Upper lobe of left lung (tissue), 6 donors: ENCODE results near the gene MST1R. TPM values are rescaled to one million over a fixed set of nuclear protein-coding genes. Genes with fewer than 3 reads are reported as not detected.
A peak's percentile ranks its signal among the peaks of the same experiment; 100 is the strongest.
"Not testable (repeated sequence)": the region's sequence is repeated elsewhere in the genome, so short reads cannot be mapped to it uniquely, and the experiment has no call there.

ENCODE experiments used
- ATAC-seq, 2 donors: fragments of 200-7000 bp; cut with Tn5 transposase; one replicate each; pipeline ENCODE4 v1.9.1; 2022; ENCODE audit warnings: mild to moderate bottlenecking in 2 of 2, moderate library complexity in 2 of 2; ENCODE audit not compliant: low FRiP score in 2 of 2
- DNase-seq, 2 donors: peaks; one replicate each; pipeline ENCODE4 v3.0.0-alpha.2; 2019 to 2020
- H3K27ac ChIP-seq, 4 donors: fragments of 200-600 bp; sonication (generic); one replicate each; pipeline ENCODE4 v1.5.1; 2016 to 2019
- H3K27me3 ChIP-seq, 4 donors: fragments of 200-600 bp; sonication (generic); one replicate each; pipeline ENCODE4 v1.5.1; 2017 to 2019
- H3K36me3 ChIP-seq, 4 donors: fragments of 200-600 bp; sonication (generic); one replicate each; pipeline ENCODE4 v1.5.1; 2016 to 2019
- H3K4me1 ChIP-seq, 4 donors: fragments of 200-600 bp; sonication (generic); one replicate each; pipeline ENCODE4 v1.5.1; 2018 to 2019
- H3K4me3 ChIP-seq, 4 donors: fragments of 200-600 bp; sonication (generic); one replicate each; pipeline ENCODE4 v1.5.1; 2017 to 2019; ENCODE audit warnings: mild to moderate bottlenecking in 2 of 4, moderate library complexity in 1 of 4
- H3K9me3 ChIP-seq, 4 donors: fragments of 200-600 bp; sonication (generic); one replicate each; pipeline ENCODE4 v1.5.1; 2018 to 2019
- CTCF ChIP-seq, 6 experiments: fragments of 450-650 bp in 4 of 6; fragments of 200-600 bp in 2 of 6; sonication (generic) in 2 of 6; IDR thresholded peaks; one replicate each; pipeline ENCODE4 v1.5.1; 2016 to 2019; ENCODE audit warnings: antibody characterized with exemption in 6 of 6
- EP300 ChIP-seq, 4 donors: sonication (generic); formaldehyde crosslinking; IDR thresholded peaks; one replicate each; pipeline ENCODE4 v1.5.1; 2017; ENCODE audit warnings: antibody characterized with exemption in 4 of 4, control low read depth in 2 of 4
- POLR2A ChIP-seq, 4 donors: fragments of 450-650 bp; IDR thresholded peaks; one replicate each; pipeline ENCODE4 v1.5.1; 2016 to 2017; ENCODE audit warnings: antibody characterized with exemption in 4 of 4, mild to moderate bottlenecking in 2 of 4
- POLR2AphosphoS5 ChIP-seq, 2 donors: sonication (generic); formaldehyde crosslinking; IDR thresholded peaks; one replicate each; pipeline ENCODE4 v1.5.1; 2017; ENCODE audit warnings: antibody characterized with exemption in 2 of 2
- WGBS, 2 donors: methylation state at CpG; one replicate each; pipeline ENCODE4 v1.1.5; 2017 to 2018; 5-methylcytosine and 5-hydroxymethylcytosine counted together
- total RNA-seq, 6 donors: library from RNA; depleted of rRNA in 4 of 6; stranded (reverse); fragments of >200 nt in 4 of 6; gene quantifications; one replicate each; pipeline versions ENCODE4 v1.1.0 to v1.2.1, GENCODE V29; 2016 to 2021
- donor health status: DM: no; HTN: no; CAD: no; lungs with moderate emphysema.
- donor health status: DM: no; HTN: yes; CAD: no; lungs with severe emphysema.

The MST1R gene
- total RNA-seq, 6 donors from 2014 or later = 24.5 to 97.4 (median 36.4) TPM

- H3K27me3 ChIP-seq = no peaks in the 10 kb centered on the region
- DNase-seq = peak; percentile 98 to 100
- peaks cover 8 to 27% (median 26%) of the 10 kb centered on the region in 4 donors for H3K4me1 ChIP-seq
- no peaks in the 10 kb centered on the region for H3K9me3 ChIP-seq
- TF ChIP-seq EP300 (IDR thresholded peaks at IDR 0.05) (no peak), POLR2A (IDR thresholded peaks at IDR 0.05) (peak in 3 of 4 donors; percentile 85 to 95 (median 86)), CTCF (IDR thresholded peaks at IDR 0.05) (peak in 3 of 6 experiments; percentile 10 to 21 (median 10)), POLR2AphosphoS5 (IDR thresholded peaks at IDR 0.05) (peak; percentile 91 to 96)
- no peaks in the 10 kb centered on the region for H3K36me3 ChIP-seq
- H3K4me3 ChIP-seq = peak within 1 kb of the TSS; percentile 55 to 76 (median 68)
- 0 to 1% methylated on average over 28 to 53 of the region's 74 CpGs for WGBS, 2 donors
- peak within 1 kb of the TSS; percentile 92 to 95 (median 94) for H3K27ac ChIP-seq
- ATAC-seq = peak; percentile 99
These were observed 36.4 kb upstream of the MST1R start, which contains the start of gene RBM6 for GRCh38 chr3:49939858-49940666. Gene RBM6, plus strand, starts transcription at chr3:49940150. Its CDS starts 22,492 bp downstream, at chr3:49962642.

GRCh38 chr3:49937090-49937489, 33.4 kb upstream of the MST1R start:
- 32 to 50% methylated on average over 3 of the region's 3 CpGs for WGBS, 2 donors
- H3K4me1 ChIP-seq = peaks cover 6 to 21% (median 17%) of the 10 kb centered on the region in 4 donors
- H3K9me3 ChIP-seq = no peaks in the 10 kb centered on the region
- H3K4me3 ChIP-seq = no peak overlapping the region
- no peak overlapping the region for H3K27ac ChIP-seq
- TF ChIP-seq EP300 (IDR thresholded peaks at IDR 0.05) = no peak
- no peak for TF ChIP-seq POLR2A (IDR thresholded peaks at IDR 0.05)
- TF ChIP-seq CTCF (IDR thresholded peaks at IDR 0.05) = no peak
- no peak for TF ChIP-seq POLR2AphosphoS5 (IDR thresholded peaks at IDR 0.05)
- no peaks in the 10 kb centered on the region for H3K36me3 ChIP-seq
- DNase-seq = no peak
- H3K27me3 ChIP-seq = no peaks in the 10 kb centered on the region
- ATAC-seq = no peak

DNA sequence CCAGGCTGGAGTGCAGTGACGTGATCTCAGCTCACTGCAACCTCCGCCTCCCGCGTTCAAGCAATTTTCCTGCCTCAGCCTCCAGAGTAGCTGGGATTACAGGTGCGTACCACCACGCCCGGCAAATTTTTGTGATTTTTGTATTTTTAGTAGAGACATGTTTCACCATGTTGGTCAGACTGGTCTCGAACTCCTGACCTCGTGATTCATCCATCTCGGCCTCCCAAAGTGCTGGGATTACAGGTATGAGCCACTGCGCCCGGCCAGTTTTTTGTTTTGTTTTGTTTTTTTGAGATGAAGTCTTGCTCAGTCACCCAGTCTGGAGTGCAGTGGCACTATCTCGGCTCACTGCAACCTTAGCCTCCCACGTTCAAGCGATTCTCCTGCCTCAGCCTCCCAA, 28.6 kb upstream of the MST1R start:
- not testable (repeated sequence) for H3K9me3 ChIP-seq, H3K27me3 ChIP-seq, H3K36me3 ChIP-seq, H3K27ac ChIP-seq, DNase-seq, ATAC-seq, H3K4me3 ChIP-seq
- WGBS, 2 donors = 95 to 99% methylated on average over 11 to 15 of the region's 15 CpGs
- H3K4me1 ChIP-seq = peaks cover 15 to 26% (median 18%) of the 10 kb centered on the region in 4 donors

DNA sequence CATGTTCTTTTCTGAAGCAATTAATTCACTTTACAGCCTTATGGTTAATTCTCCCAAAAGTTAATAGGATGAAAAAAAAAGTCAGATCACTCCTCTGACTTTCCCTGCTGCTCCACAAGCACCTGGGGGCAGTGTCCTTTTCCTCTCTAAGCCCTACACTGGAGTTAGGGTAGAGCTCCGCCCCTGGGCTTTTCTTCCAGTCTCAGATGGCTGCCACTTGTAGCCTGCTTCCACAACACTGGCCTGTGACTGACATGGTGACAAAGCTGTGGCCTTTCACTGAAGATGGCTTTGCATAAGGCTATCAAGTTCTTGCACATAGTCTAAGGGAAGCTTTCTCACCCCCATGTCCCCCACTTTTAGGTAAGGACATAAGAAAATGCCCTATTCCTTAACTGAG, 27.2 kb upstream of the MST1R start:
- H3K27ac ChIP-seq = peak overlapping the region in 1 of 4 donors; percentile 88
- WGBS, 2 donors = 83 to 100% methylated on average over 1 of the region's 1 CpG

GRCh38 chr3:49930168-49930690, 26.6 kb upstream of the MST1R start:
- Histone ChIP-seq H3K27me3 (no peaks in the 10 kb centered on the region), H3K4me3 (peak overlapping the region in 3 of 4 donors; percentile 53 to 90 (median 73)), H3K27ac (peak overlapping the region; percentile 72 to 88 (median 84)), H3K9me3 (no peaks in the 10 kb centered on the region), H3K36me3 (no peaks in the 10 kb centered on the region), H3K4me1 (peaks cover 15 to 26% (median 18%) of the 10 kb centered on the region in 4 donors)
- DNase-seq = no peak
- peak in 1 of 2 donors; percentile 19 for ATAC-seq
- 61 to 62% methylated on average over 16 of the region's 16 CpGs for WGBS, 2 donors
- TF ChIP-seq CTCF (IDR thresholded peaks at IDR 0.05) (no peak), POLR2AphosphoS5 (IDR thresholded peaks at IDR 0.05) (no peak), POLR2A (IDR thresholded peaks at IDR 0.05) (no peak), EP300 (IDR thresholded peaks at IDR 0.05) (no peak)

More for the DNA sequence above, 27.2 kb upstream of the MST1R start:
- H3K4me1 ChIP-seq = peaks cover 15 to 26% (median 18%) of the 10 kb centered on the region in 4 donors
- H3K4me3 ChIP-seq = no peak overlapping the region
- no peaks in the 10 kb centered on the region for H3K36me3 ChIP-seq
- no peak for TF ChIP-seq EP300 (IDR thresholded peaks at IDR 0.05)
- no peak for TF ChIP-seq POLR2AphosphoS5 (IDR thresholded peaks at IDR 0.05)
- no peak for TF ChIP-seq POLR2A (IDR thresholded peaks at IDR 0.05)
- peak in 1 of 2 donors; percentile 49 for DNase-seq
- no peak for ATAC-seq
- no peaks in the 10 kb centered on the region for H3K27me3 ChIP-seq
- H3K9me3 ChIP-seq = no peaks in the 10 kb centered on the region
